H9 (cell line): ENCODE results near the gene RTN4R. TPM values are rescaled to one million over a fixed set of nuclear protein-coding genes. Genes with fewer than 3 reads are reported as not detected.

Experiments
- DNase-seq: peaks from one replicate; pipeline ENCODE4 v3.0.0-alpha.2; 2017
- H2AFZ ChIP-seq: one replicate; pipeline ENCODE4 v1.6.1; 2013; ENCODE audit warnings: mild to moderate bottlenecking, low read length, control low read depth, moderate library complexity
- H2AK5ac ChIP-seq: 2 replicates; pipeline ENCODE4 v1.6.1; 2013; ENCODE audit warnings: low read length, control low read depth, mixed read lengths; ENCODE audit not compliant: insufficient read length
- H2BK120ac ChIP-seq: one replicate; pipeline ENCODE4 v1.6.1; 2013; ENCODE audit warnings: low read depth, mild to moderate bottlenecking, low read length, control low read depth, inconsistent platforms; ENCODE audit not compliant: poor library complexity, severe bottlenecking
- H2BK12ac ChIP-seq: 2 replicates; pipeline ENCODE4 v1.6.1; 2013; ENCODE audit warnings: low read length, control low read depth, mixed read lengths, low read depth; ENCODE audit not compliant: insufficient read length
- H2BK15ac ChIP-seq: 2 replicates; pipeline ENCODE4 v1.6.1; 2013; ENCODE audit warnings: low read depth, low read length, control low read depth
- H2BK20ac ChIP-seq: one replicate; pipeline ENCODE4 v1.6.1; 2013; ENCODE audit warnings: low read depth, mild to moderate bottlenecking, low read length, control low read depth, inconsistent platforms; ENCODE audit not compliant: poor library complexity, severe bottlenecking
- H2BK5ac ChIP-seq: 2 replicates; pipeline ENCODE4 v1.6.1; 2013; ENCODE audit warnings: low read length, control low read depth, mixed read lengths; ENCODE audit not compliant: insufficient read length
- H3K14ac ChIP-seq: 2 replicates; pipeline ENCODE4 v1.6.1; 2013; ENCODE audit warnings: low read length, control low read depth; ENCODE audit not compliant: insufficient read depth
- H3K18ac ChIP-seq: 2 replicates; pipeline ENCODE4 v1.6.1; 2013; ENCODE audit warnings: low read depth, mild to moderate bottlenecking, mixed read lengths, low read length, control low read depth; ENCODE audit not compliant: insufficient read length
- H3K23ac ChIP-seq: 2 replicates; pipeline ENCODE4 v1.6.1; 2013; ENCODE audit warnings: low read length, control low read depth, mixed read lengths, low read depth; ENCODE audit not compliant: insufficient read length
- H3K23me2 ChIP-seq: 2 replicates; pipeline ENCODE4 v1.6.1; 2013; ENCODE audit warnings: low read depth, mild to moderate bottlenecking, mixed read lengths, low read length, control low read depth; ENCODE audit not compliant: insufficient read length, poor library complexity, severe bottlenecking
- H3K27ac ChIP-seq: 2 replicates; pipeline ENCODE4 v1.5.1; 2013; ENCODE audit warnings: low read length, control low read depth, mixed read lengths, low read depth; ENCODE audit not compliant: insufficient read length
- H3K27me3 ChIP-seq: 2 replicates; pipeline ENCODE4 v1.6.1; 2013; ENCODE audit warnings: low read length, control low read depth, inconsistent platforms; ENCODE audit not compliant: insufficient read depth
- H3K4ac ChIP-seq: 2 replicates; pipeline ENCODE4 v1.6.1; 2013; ENCODE audit warnings: low read depth, mild to moderate bottlenecking, control low read depth, inconsistent platforms, low read length, moderate library complexity
- H3K4me1 ChIP-seq: 2 replicates; pipeline ENCODE4 v1.6.1; 2013; ENCODE audit warnings: low read length, control low read depth, inconsistent platforms; ENCODE audit not compliant: insufficient read depth
- H3K4me2 ChIP-seq: 2 replicates; pipeline ENCODE4 v1.6.1; 2013; ENCODE audit warnings: low read length, control low read depth, mixed read lengths; ENCODE audit not compliant: insufficient read length, insufficient read depth
- H3K56ac ChIP-seq: 2 replicates; pipeline ENCODE4 v1.6.1; 2013; ENCODE audit warnings: low read depth, mild to moderate bottlenecking, mixed read lengths, low read length, control low read depth; ENCODE audit not compliant: insufficient read length
- H3K79me1 ChIP-seq: 2 replicates; pipeline ENCODE4 v1.6.1; 2013; ENCODE audit warnings: low read depth, mild to moderate bottlenecking, moderate library complexity, low read length, control low read depth, inconsistent platforms; ENCODE audit not compliant: insufficient read depth, poor library complexity, severe bottlenecking
- H3K79me2 ChIP-seq: 2 replicates; pipeline ENCODE4 v1.6.1; 2013; ENCODE audit warnings: low read length, control low read depth, inconsistent platforms; ENCODE audit not compliant: insufficient read depth
- H3K9ac ChIP-seq: 2 replicates; pipeline ENCODE4 v1.6.1; 2013; ENCODE audit warnings: low read length, control low read depth, mixed read lengths; ENCODE audit not compliant: insufficient read length; ENCODE audit errors: extremely low read depth
- H3K9me3 ChIP-seq: one replicate; pipeline ENCODE4 v1.6.1; 2013; ENCODE audit warnings: low read depth, low read length, inconsistent platforms; ENCODE audit not compliant: control insufficient read depth
- H3T11ph ChIP-seq: one replicate; pipeline ENCODE4 v1.6.1; 2013; ENCODE audit warnings: mild to moderate bottlenecking, low read length, control low read depth, inconsistent platforms
- H4K20me1 ChIP-seq: one replicate; pipeline ENCODE4 v1.6.1; 2013; ENCODE audit not compliant: control insufficient read depth, insufficient read length, insufficient read depth
- H4K5ac ChIP-seq: 2 replicates; pipeline ENCODE4 v1.6.1; 2013; ENCODE audit warnings: low read depth, mild to moderate bottlenecking, mixed read lengths, low read length, control low read depth; ENCODE audit not compliant: insufficient read length
- H4K8ac ChIP-seq: replicated peaks from 2 replicates; pipeline ENCODE4 v1.6.1; 2013; ENCODE audit warnings: low read length, control low read depth, mixed read lengths, low read depth; ENCODE audit not compliant: insufficient read length
- H4K91ac ChIP-seq: 2 replicates; pipeline ENCODE4 v1.6.1; 2013; ENCODE audit warnings: low read depth, mild to moderate bottlenecking, moderate library complexity, mixed read lengths, low read length, control low read depth; ENCODE audit not compliant: insufficient read length
- H3K27ac Mint-ChIP-seq, 3 experiments: 2 replicates in 2 of 3; 3 replicates in 1 of 3; pipeline ENCODE4 v1.8.0; 2020 to 2021; ENCODE audit warnings: mixed read lengths in 3 of 3, mild to moderate bottlenecking in 1 of 3, moderate library complexity in 1 of 3
- H3K27me3 Mint-ChIP-seq: 2 replicates; pipeline ENCODE4 v1.8.0; 2021; ENCODE audit warnings: low read depth, mild to moderate bottlenecking, moderate library complexity, mixed read lengths
- H3K36me3 Mint-ChIP-seq, 3 experiments: 2 replicates in 2 of 3; 3 replicates in 1 of 3; pipeline ENCODE4 v1.8.0; 2020 to 2021; ENCODE audit warnings: low read depth in 3 of 3, mixed read lengths in 3 of 3; ENCODE audit not compliant: insufficient read depth in 1 of 3
- H3K4me1 Mint-ChIP-seq, 2 experiments: 2 replicates each; pipeline ENCODE4 v1.8.0; 2020; ENCODE audit warnings: mixed read lengths in 2 of 2
- H3K4me3 Mint-ChIP-seq, 2 experiments: 2 replicates in 1 of 2; 3 replicates in 1 of 2; pipeline ENCODE4 v1.8.0; 2020 to 2021; ENCODE audit warnings: mild to moderate bottlenecking in 2 of 2, mixed read lengths in 2 of 2, moderate library complexity in 1 of 2
- H3K9me3 Mint-ChIP-seq, 2 experiments: 2 replicates in 1 of 2; 3 replicates in 1 of 2; pipeline ENCODE4 v1.8.0; 2020; ENCODE audit warnings: mild to moderate bottlenecking in 2 of 2, mixed read lengths in 2 of 2, moderate library complexity in 1 of 2
- CTCF ChIP-seq: fragments of 200-600 bp; sonication (generic); conservative IDR thresholded peaks from 3 replicates; pipeline ENCODE4 v1.8.0; 2021; ENCODE audit warnings: antibody characterized with exemption, mild to moderate bottlenecking
- WGBS: extraction: QIAGEN DNeasy Blood & Tissue Kit; methylation state at CpG from one replicate; pipeline ENCODE4 v1.1.7; 2013; ENCODE audit warnings: missing lambda C conversion rate, low lambda C conversion rate, mixed read lengths; ENCODE audit not compliant: insufficient read length; ENCODE audit errors: extremely low coverage; 5-methylcytosine and 5-hydroxymethylcytosine counted together
- total RNA-seq: library from RNA; stranded (reverse); gene quantifications from 2 replicates; pipeline ENCODE4 v1.2.1, GENCODE V29; 2021

The RTN4R gene
- total RNA-seq, 1 experiment from 2014 or later, result 19.0 TPM

DNA sequence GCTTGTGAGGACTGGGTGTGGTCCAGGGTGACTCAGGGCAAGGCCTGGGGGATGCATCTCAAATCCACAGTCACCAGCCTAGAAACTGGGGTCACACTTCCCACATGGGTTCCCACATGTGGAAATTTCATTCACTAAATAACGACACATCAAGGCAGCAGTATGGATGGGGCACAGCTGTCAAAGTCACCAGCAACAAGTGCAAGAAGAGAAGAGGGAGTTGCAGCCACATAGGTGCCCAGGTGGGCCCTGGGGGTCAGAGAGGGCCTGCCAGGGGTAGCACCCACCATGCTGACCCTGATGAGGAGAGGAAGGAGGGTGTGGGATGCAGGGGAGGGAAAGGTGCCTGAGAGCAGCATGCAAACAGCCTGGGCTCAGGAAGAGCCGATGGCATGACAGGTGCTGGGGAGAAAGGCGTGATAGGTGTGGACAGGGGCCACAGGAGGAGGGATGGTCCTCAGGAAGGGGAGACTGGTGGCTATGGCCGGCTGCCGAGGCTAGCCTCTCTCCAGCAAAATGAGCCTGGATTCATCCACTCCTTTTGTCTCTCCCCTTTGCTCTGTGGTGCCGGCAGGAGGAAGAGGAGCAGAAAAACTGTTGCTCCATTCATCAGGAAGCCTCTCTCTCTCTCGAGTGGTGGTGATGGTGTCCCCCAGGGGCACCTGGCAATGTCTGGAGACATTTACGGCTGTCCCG, 29.4 kb upstream of the RTN4R start:
- no peak overlapping the region for H2BK120ac ChIP-seq
- no peak overlapping the region for H3T11ph ChIP-seq
- Mint-ChIP-seq H3K9me3 (no peaks in the 10 kb centered on the region), H3K4me3 (peak overlapping the region in 1 of 2 experiments; percentile 86; a peak in 3 of 5 replicates), H3K36me3 (no peaks in the 10 kb centered on the region; a peak in 1 of 7 replicates), H3K27me3 (peaks cover 61% of the 10 kb centered on the region), H3K27ac (no peak overlapping the region), H3K4me1 (peaks cover 4 to 6% of the 10 kb centered on the region in 2 experiments; a peak in 3 of 4 replicates)
- no peak overlapping the region for H2BK20ac ChIP-seq
- H3K14ac ChIP-seq, result no peak overlapping the region; the same call in 1 of the 2 replicates
- no peak overlapping the region for H4K91ac ChIP-seq
- no peak overlapping the region for H2BK15ac ChIP-seq
- H3K27ac ChIP-seq, result no peak overlapping the region
- no peak for DNase-seq
- H2BK5ac ChIP-seq, result no peak overlapping the region
- no peak overlapping the region for H3K9ac ChIP-seq
- H3K27me3 ChIP-seq, result peaks cover 6% of the 10 kb centered on the region; the same call in 1 of the 2 replicates
- no peak overlapping the region for H3K4ac ChIP-seq
- no peaks in the 10 kb centered on the region for H3K79me2 ChIP-seq
- H4K20me1 ChIP-seq, result no peaks in the 10 kb centered on the region
- H3K23ac ChIP-seq, result no peak overlapping the region
- no peak overlapping the region for H2AK5ac ChIP-seq
- no peak overlapping the region for H3K56ac ChIP-seq
- no peak for TF ChIP-seq CTCF
- H3K79me1 ChIP-seq, result no peaks in the 10 kb centered on the region
- H3K4me2 ChIP-seq, result no peak overlapping the region
- H4K5ac ChIP-seq, result no peak overlapping the region
- H3K18ac ChIP-seq, result no peak overlapping the region
- H4K8ac ChIP-seq, result no peak overlapping the region
- H2AFZ ChIP-seq, result no peak overlapping the region
- H3K4me1 ChIP-seq, result no peaks in the 10 kb centered on the region
- H2BK12ac ChIP-seq, result no peak overlapping the region
- WGBS, result no CpG with 5 or more reads among the region's 9 CpGs
- no peaks in the 10 kb centered on the region for H3K9me3 ChIP-seq
- peaks cover 5% of the 10 kb centered on the region for H3K23me2 ChIP-seq
